ENCODE data around the gene PRRC2A.
"Not testable (repeated sequence)": the region's sequence is repeated elsewhere in the genome, so short reads cannot be mapped to it uniquely, and the experiment has no call there.

The PRRC2A gene

DNA sequence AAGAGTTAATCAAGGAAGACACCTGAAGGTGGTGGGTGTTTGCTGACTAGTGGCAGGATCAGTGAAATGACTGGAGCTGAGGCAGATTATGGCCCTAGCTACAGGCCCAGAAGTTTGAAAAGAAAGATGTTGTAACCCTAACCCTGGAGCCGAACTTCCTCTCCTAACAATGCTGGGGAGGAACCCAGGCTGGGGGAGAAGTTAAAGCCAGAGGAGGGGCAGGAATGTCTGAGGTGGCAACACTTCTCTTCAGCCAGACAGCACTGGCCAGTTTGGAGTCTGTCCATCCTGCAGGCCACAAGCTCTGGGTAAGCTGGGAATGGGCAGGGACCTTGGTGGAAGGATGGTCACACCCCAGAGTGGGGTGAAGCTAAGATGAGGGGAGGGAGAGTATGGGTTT, 34.5 kb upstream of the PRRC2A start, which contains the start of gene LST1:
TSS of gene LST1 (plus strand) at position 270 of the 400 bp plus-strand sequence. CDS start 1,023 bp downstream, outside the sequence.
- DNase-seq: no peak

- no peak for DNase-seq
These were observed 33.8 kb upstream of the PRRC2A start for GRCh38 chr6:31586599-31587281.

- no peak for DNase-seq
These were observed 32.4 kb upstream of the PRRC2A start for GRCh38 chr6:31587791-31588777.

- no peak for DNase-seq
These were observed 31.5 kb upstream of the PRRC2A start for GRCh38 chr6:31588871-31589650.

DNA sequence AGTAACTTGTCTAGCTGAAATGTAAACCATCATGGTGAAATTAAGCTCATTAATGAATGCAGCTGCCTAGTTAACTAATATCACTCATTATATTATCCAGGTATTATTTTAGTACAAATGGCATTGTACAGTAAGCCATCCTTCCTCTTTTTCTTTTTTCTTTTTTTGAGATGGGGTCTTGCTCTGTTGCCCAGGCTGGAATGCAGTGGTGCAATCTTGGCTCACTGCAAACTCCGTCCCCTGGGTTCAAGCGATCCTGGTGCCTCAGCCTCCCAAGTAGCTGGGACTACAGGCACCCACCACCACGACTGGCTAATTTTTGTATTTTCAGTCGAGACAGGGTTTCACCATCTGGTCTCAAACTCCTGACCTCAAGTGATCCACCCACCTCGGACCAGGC, 29.8 kb upstream of the PRRC2A start:
- DNase-seq: not testable (repeated sequence)

- DNase-seq: no peak
These were observed 28.1 kb upstream of the PRRC2A start for GRCh38 chr6:31592396-31592771.

DNA sequence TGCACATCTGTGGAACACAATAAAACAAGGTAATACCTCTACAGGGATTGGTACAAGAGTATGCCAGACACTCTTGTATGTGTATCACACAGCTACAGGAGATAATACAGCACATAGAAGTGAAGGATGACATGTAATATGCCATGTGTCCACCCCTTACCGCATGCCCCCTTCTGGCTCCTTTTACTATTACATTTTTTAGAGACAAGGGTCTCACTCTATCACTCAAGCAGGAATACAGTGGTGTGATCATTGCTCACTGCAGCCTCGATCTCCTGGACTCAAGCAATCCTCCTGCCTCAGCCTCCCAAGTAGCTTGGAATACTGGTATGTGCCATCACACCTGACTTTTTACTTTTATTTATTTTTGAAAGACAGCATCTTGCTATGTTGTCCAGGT, 23.5 kb upstream of the PRRC2A start:
- no peak for DNase-seq

- DNase-seq: no peak
These were observed 13.2 kb upstream of the PRRC2A start for GRCh38 chr6:31607317-31607716.

- DNase-seq: no peak
These were observed 10.8 kb upstream of the PRRC2A start for GRCh38 chr6:31609519-31610406.

GRCh38 chr6:31610968-31611367, 9.5 kb upstream of the PRRC2A start:
- DNase-seq: no peak

- DNase-seq: no peak
These were observed 6.4 kb upstream of the PRRC2A start for GRCh38 chr6:31614075-31614619.

- no peak for DNase-seq
These were observed 5.6 kb upstream of the PRRC2A start, which contains the start of gene AIF1 for GRCh38 chr6:31614684-31615578. TSS of gene AIF1 (plus strand) at chr6:31615234. CDS start at chr6:31615330, 96 bp downstream.

GRCh38 chr6:31615748-31616147, 4.8 kb upstream of the PRRC2A start:
- DNase-seq: no peak

- no peak for DNase-seq
These were observed 3.5 kb upstream of the PRRC2A start for GRCh38 chr6:31617010-31617409.

GRCh38 chr6:31619805-31620585, 520 bp upstream of the PRRC2A start:
- DNase-seq: peak; percentile 95

DNA sequence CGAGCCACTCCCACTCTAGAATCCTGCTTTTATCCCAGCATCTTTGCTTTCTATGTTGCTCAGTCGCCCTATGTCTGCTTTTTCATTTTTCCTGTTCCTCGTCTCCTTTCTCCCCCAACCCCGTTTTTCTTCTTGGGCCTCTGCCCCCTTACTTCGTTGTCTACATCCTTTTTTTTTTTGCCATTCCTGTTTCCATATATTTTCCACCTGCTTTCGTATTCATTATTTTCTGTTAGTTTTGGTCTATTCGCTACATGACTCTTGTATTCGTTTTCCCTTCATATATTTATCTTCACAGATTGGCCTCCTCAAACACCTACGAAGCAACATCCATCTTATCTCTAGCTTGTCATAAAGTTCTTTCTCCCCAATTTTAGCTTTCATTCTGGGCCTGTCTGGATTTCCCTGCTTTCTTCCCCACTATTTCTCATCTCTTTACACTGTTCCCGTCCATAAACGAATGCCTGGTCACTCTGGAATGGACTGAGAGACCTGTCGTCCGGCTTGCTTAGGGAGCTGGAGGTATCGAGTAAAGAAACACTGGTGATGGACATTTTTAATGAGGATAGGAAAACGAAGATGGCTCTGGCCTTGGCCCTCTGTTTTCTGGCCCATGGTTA, 915 bp downstream of the PRRC2A start:
- DNase-seq: no peak

DNA sequence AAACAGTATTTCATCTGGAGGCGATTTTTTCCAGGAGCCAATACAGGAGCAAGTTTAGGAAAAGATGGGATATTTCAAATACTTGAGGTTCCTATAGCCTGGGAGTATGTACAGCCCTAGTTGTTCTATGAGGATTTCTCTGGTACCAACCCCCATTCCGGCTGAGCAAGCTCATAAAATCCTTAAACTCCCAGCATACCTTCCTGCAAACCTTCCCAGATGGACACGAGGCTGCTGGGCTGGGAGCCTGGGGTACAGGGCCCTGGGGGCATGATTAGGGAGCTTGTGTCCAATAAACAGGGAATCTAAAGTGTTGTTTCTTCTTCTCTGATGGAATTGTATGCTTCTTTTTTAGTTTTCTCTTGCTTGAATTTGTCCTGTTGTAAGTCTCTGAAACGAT, 1.5 kb downstream of the PRRC2A start:
- DNase-seq: no peak

DNA sequence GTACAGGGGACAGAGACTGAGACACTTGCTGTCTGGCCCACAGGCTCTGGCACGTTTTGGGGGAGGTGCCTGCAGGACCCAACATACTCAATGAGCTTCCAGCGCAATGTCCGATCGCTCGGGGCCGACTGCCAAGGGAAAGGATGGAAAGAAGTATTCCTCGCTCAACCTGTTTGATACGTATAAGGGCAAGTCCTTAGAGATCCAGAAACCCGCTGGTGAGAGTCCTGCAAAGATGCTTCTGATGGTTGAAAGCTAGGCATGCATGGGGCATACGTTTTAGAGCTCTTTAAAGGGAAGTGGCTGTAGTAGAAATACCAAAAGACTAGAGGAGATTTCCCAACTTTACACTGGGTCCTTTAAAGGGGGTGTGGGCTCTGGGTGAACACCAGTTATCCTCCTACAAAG, 2.2 kb downstream of the PRRC2A start:
- DNase-seq: no peak

DNA sequence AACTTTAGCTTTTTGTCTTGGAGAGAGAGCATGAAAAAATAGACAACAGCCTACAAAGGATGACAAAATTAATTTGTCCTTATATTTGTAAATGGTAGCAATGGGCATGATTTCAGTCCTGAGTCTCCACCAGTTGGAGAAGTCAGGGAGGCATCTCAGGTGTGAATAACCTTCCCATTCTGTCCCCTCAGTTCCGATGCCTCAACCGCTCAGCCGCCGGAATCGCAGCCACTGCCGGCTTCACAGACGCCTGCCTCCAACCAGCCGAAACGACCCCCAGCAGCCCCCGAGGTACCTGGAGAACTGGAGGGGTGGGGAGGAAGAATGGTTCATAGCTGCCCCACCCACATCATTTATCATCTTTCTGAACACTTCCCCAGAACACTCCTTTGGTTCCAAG, 3.6 kb downstream of the PRRC2A start:
- DNase-seq: no peak
